GM18502 (cell line): ENCODE measurements around the gene TIPARP.
"Not testable (repeated sequence)": the region's sequence is repeated elsewhere in the genome, so short reads cannot be mapped to it uniquely, and the experiment has no call there.

Experiments
- ATAC-seq: cut with Tn5 transposase; IDR thresholded peaks from one replicate; pipeline ENCODE4 v1.9.1; 2021; ENCODE audit warnings: mild to moderate bottlenecking; ENCODE audit not compliant: unreplicated experiment, poor library complexity

Gene TIPARP

GRCh38 chr3:156644958-156645357 lies 29.4 kb upstream of the TIPARP start:
- no peak for ATAC-seq

- no peak for ATAC-seq
These were observed 27.4 kb upstream of the TIPARP start for GRCh38 chr3:156646958-156647357.

DNA sequence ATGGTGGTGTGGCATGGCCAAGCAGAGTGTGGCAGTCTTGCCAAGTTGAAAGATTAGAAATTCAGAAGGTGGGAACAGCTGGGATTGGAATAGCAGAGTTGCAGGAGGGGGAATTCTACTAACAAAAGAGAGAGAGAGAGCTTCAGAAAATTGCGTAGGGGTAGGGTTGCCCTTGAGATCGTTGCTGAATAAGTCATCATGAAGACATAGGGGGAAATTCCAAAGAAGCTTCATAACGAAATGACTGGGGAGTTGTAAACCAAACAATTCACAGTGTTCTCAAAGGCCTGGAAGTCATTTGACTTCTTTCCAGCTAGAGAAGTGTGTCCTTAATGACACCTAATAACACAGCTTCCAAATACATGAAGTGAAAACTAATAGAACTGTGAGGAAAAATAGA lies 26.3 kb upstream of the TIPARP start:
- ATAC-seq, result no peak

GRCh38 chr3:156649681-156650080 lies 24.7 kb upstream of the TIPARP start:
- ATAC-seq, result no peak

DNA sequence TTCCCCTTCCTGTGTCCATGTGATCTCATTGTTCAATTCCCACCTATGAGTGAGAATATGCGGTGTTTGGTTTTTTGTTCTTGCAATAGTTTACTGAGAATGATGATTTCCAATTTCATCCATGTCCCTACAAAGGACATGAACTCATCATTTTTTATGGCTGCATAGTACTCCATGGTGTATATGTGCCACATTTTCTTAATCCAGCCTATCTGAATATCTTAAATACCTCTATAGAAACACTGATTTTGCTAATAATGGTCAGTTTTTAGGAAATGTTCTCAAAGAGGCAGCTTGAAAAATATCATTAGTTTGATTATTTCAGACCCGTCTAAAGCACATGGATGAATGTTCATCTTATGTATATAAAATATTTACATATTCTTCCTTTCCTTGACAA lies 21.7 kb upstream of the TIPARP start:
- ATAC-seq, result not testable (repeated sequence)

DNA sequence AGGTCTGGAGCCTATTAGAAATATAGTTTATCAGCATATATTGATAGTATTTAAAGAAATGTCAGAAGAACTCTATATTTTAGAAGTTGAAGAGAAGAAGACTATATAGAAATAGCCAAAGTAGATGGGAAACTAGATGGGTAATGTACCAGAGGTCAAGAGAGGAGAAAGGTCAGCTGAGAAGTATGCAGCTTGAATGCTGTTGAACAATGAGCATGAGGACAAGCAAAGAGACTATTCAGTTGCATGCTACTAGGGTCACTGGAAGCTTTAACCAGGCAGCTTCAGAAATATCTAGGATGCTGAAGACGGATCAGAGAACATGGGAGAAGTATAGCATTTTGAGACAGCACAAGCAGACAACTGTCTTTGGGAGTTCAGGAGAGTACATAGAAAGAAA lies 19.6 kb upstream of the TIPARP start:
- no peak for ATAC-seq

DNA sequence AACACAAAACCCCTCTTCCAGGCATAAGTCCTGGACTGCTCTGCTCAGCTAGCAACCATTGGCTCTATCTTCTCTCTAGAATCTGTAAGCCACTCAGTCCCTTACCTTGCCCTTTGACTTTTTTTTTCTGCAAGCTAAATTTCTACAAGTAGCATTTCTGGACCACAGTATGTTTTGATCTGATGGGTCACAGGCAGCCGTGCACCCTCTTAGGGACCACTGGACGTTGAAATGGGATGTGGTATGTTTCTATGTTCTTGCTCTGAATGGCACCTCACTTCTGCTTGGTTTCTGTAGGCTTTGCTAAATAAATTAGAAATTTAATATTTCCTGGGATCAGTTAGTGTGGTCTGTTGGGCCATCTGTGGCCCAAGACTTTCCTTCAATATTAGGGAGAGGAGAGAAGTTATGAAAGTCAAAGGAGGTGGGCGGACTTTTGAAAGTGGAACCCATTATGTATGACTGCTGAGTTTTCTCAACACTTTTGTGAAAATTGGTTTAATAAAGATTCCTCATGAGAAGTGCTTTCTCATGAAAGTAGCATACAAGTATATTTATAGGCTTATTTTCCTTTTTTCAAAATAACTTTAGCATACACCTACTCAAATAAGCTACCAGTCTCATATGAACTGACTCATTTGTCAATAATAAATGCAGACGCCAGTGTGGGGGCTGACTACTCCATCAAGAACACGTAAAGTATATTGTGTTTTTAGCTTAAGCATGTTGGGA lies 18.4 kb upstream of the TIPARP start:
- no peak for ATAC-seq

DNA sequence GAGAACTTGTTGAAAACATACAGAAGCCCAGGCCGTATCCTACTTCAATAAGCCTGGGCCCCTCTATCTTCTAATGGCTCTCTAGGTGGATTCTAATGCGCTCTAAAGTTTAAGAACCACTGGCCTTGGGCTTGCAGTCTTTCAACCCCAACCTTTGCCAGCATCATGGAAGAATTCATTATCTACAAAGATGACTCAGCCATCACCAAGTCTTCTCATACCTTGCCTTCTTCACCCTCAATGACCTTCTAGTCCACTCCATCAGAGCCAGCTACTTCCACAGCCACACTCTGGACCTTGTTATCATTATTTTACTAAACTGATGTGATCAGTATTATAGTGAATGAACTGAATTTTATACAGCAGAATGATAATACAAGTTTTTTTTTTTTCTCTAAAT lies 16.9 kb upstream of the TIPARP start:
- no peak for ATAC-seq

DNA sequence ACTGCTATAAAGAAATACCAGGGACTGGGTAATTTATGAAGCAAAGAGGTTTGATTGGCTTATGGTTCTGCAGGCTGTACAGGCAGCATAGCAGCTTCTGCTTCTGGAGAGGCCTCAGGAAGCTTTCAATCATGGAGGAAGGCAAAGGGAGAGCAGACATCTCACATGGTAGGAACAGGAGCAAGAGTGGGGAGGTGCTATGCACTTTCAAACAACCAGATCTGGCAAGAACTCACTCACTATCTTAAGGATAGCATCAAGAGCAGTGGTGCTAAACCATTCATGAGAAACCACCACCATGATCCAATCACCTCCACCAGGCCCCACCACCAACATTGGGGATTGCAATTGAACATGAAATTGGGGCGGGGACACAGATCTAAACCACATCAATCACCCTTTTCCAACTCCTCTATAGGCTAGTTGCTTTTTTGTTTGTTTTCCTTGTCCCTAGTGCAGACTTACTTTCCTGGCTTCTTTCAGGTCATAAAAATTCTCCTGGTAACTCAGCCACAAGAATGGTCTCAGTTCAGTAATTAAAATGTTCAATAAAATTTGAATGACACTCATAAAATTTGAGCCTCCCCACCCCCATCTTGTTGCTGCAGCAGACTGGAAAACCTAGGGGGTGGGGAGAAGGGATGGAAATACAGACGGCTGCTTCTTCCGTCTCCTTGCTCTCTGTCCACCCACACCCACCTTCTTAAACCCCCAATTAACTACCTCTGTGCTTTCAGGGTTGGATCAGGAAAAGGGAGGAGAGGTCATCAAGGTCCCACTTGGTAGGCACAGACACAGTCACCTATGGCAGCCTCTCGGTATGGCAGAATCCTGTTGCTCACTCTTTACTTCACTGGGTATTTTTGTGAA lies 16.3 kb upstream of the TIPARP start:
- no peak for ATAC-seq

DNA sequence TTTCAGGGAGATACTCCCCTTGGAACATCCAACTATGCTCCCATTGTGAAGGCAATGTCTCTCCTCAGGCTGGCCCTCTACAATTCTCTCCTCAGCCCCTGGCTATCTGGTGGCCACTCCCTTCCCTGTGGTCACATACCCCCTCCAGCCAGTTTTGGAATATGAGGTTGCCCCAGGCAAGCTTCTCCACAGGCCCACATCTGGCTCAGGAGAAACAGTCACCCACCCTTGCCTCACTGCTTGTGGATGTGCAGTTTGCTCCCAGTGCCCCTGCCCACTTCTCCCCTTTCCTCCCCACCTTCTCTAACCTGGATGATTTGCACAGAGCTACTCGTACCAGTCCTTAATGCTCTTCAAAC lies 15.7 kb upstream of the TIPARP start:
- no peak for ATAC-seq

- ATAC-seq, result no peak
These were observed 15.1 kb upstream of the TIPARP start for GRCh38 chr3:156659260-156659659.

DNA sequence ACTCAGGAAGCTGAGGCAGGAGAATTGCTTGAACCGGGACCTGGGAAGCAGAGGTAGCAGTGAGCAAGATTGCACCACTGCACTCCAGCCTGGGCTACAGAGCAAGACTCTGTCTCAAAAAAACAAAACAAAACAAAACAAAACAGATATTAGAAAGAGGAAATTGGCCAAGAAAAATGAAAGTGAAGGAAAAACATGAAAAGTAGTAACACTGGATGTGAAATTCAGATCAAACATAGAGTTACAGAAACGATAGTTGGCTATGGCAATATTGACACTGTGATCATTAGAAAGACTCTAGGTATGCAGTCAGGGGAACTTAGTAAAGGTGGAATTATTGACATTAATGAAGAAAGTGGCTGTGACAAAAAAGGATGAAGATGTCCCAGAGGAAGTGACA lies 13.2 kb upstream of the TIPARP start:
- ATAC-seq, result no peak

DNA sequence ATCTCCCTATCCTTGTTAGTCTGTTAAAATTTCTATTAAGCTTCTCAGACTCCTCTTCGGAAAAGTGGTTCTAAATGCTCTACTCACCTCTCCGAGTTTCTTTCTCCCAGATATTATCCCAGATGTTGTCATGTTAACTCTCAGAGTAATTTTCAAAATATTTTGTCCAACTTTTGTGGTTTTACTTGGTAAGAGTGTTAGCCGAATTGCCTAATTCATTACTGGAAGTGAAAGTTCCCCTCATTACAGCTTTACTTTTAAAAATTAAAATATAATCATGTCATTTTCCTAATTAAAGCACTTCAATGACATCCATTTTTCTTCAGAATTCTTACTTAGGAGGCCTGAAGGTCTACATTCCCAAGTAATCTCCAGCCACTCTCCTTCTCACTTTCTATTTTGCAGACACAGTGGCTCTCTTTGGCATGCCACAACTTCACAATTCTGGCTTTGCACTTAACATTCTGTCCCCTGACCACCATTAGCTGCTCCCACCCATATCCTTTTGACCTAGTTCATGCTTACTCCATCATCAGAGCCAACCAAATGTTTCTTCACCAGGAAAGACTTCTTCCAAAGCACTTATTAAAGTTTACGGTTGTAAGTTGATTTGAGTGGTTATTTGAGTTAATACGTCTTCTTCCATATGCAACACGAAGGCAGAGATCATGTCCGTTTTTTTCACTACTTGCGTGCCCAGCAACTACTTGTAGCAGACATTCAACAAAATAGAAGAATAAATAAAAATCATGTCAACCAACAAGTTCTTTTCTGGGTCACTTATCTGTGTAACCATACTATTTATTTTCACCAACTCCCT lies 10.2 kb upstream of the TIPARP start:
- ATAC-seq, result peak; percentile 15

GRCh38 chr3:156664831-156665178 lies 9.6 kb upstream of the TIPARP start:
- peak; percentile 78 for ATAC-seq

DNA sequence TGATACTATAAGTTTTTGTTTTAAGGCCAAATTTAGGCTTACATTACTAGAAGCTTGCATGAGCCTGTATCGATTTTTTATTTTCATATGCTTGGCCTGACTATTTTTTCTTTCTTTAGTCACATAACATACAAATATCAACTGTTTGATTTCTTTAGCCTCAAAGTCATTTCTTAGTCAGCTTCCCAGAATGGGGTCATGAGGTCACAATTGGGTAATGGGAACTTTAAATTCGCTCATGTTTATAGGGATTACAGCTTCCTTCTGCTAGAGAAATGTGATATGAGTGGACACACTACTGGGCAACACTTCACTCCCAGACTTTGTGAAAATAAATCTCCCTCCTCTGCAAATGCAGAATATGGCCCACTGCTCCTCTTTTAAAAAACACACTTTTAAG lies 9.1 kb upstream of the TIPARP start:
- no peak for ATAC-seq

DNA sequence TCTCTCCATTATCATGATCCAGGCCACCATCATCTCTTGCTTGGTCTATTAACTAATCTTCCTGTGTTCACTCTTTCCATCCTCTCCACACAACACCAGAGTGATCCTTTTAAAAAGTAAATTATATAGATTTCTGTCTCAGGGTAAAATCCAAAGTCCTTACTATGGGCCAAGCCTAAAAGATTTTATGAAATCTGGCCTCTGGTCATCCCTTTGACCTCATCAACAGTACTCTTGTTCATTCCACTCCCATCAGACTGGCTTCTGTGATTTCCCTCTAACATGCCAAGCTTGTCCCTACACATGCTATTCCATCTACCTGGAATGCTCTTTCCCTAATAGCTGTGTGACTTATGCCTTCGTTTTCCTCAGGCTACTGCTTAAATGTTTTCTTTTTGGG lies 8.3 kb upstream of the TIPARP start:
- ATAC-seq, result no peak

DNA sequence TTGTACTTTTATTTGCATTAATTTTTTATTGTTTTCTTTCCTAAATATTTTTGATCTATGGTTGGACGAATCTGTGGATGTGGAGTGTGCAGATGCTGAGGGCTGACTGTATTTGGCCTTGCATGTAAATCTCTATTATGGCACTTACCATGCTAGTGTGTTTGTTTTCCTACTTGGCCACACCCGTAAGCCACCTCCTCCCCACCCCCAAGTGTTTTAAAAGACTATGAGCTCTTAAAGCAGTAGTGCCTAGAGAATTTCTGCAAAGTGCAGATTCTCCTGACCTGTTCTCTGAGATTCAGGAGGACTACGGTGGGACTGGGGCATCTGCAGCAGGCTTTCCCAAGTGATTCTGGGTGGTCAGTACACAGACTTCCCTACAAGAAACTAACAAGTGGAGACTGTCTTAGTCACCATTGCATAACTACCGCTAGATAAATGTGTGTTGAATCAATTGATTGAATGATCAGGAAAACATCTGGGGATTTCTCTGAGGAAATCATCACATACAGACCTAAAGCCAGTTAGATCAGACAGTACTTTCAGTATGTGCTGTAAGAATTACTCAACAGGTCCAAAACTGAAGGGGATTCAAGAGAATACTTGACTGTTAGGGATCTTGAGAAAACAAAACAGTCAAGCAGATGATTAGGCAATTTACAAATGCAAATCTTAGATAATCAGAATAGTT lies 6.2 kb upstream of the TIPARP start:
- no peak for ATAC-seq

DNA sequence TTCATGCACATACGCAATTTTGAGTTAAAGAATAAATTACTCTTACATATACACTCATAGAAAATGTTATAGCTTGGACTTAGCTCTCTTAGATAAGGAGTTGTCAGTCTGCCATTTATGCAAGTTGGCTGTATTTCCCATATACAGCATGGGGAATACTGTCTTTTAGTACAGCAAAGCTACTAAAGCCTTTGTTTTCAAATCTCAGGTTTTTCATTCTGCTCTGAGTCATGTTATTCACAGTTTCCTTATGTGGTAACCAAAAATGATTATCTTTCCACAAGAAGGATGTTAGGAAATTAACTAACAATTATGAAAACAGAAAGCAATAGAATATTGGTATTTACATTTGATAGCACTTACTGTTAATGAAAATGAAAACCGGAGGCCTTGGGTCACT lies 4.3 kb upstream of the TIPARP start:
- ATAC-seq, result no peak

DNA sequence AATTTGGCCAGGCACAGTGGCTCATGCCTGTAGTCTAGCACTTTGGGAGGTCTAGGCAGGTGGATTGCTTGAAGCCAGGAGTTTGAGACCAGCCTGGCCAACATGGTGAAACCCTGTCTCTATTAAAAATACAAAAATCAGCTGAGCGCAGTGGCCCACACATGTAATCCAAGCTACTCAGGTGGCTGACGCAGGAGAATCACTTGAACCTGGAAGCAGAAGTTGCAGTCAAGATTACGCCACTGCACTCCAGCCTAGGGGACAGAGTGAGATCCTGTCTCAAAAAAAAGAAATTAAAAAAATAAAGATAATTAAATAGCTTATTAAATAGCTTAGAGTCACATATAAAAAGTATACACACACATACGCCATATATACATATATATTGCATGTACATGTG lies 3.7 kb upstream of the TIPARP start:
- ATAC-seq, result no peak

DNA sequence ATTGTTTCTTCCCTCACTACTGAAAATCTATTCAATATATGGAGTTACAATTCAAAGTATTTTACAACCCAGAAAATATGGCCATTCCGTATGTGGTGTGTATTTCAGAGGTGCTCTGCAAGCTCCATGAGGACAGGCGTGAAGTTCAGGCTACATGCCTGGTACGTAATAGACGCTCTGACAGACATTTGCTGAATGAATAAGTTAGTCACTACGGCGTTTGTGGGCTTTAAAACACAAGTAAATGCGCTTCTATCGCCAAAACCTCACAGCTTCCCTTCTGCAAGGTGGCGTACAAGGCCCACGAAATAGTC lies 701 bp upstream of the TIPARP start:
- no peak for ATAC-seq
